NB4 (cell line): ENCODE results near the gene TTC27.

Source experiments
- POLR2A ChIP-seq: IDR thresholded peaks from 2 replicates; pipeline ENCODE4 v1.6.1; 2011; ENCODE audit warnings: mild to moderate bottlenecking; ENCODE audit not compliant: insufficient read length; ENCODE audit errors: extremely low read depth
- TF ChIP-seq, protein P1 (sequence below): IDR thresholded peaks from one replicate; pipeline ENCODE4 v1.5.1; 2012; ENCODE audit warnings: low read depth, low read length
- TF ChIP-seq, protein P2 (sequence below): IDR thresholded peaks from 2 replicates; pipeline ENCODE4 v1.6.1; 2011; ENCODE audit warnings: low read depth, low read length

DNA sequence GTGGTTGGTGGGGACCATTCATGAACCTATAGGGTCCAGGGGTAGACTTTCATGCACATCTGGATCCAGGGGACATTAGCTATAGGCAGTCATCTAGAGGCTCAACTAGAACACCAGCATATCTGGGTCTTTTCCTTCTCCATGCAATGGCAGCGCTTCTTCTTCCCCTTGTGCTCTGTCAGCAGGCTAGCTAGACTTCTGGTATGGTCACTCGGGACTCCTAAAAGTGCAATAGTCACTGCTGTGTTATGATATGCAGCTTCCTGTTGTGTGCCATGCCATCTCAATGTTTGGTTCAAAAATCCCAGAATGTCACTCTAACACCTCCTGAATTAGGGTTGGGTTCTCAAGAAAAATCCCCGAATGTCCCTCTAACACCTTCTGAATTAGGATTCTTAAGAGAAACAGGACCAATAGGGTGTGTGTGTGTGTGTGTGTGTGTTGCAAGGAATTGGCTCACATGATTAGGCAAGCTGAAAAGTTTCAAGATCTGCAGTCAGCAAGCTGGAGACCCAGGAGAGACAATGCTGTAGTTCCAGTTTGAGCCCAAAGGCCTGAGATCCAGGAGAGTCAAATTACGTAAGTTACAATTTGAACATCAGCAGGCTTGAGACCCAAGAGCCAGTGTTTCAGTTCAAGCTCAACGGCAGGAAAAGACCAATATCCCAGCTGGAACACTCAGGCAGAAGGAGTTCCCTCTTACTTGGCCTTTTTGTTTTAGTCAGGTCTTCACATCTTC, 221.8 kb downstream of the TTC27 start:
- TF ChIP-seq, protein P1, sequence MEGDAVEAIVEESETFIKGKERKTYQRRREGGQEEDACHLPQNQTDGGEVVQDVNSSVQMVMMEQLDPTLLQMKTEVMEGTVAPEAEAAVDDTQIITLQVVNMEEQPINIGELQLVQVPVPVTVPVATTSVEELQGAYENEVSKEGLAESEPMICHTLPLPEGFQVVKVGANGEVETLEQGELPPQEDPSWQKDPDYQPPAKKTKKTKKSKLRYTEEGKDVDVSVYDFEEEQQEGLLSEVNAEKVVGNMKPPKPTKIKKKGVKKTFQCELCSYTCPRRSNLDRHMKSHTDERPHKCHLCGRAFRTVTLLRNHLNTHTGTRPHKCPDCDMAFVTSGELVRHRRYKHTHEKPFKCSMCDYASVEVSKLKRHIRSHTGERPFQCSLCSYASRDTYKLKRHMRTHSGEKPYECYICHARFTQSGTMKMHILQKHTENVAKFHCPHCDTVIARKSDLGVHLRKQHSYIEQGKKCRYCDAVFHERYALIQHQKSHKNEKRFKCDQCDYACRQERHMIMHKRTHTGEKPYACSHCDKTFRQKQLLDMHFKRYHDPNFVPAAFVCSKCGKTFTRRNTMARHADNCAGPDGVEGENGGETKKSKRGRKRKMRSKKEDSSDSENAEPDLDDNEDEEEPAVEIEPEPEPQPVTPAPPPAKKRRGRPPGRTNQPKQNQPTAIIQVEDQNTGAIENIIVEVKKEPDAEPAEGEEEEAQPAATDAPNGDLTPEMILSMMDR = no peak
- TF ChIP-seq POLR2A = no peak
- TF ChIP-seq, protein P2, sequence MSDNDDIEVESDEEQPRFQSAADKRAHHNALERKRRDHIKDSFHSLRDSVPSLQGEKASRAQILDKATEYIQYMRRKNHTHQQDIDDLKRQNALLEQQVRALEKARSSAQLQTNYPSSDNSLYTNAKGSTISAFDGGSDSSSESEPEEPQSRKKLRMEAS = no peak
